H9 (cell line): ENCODE data around the gene RAB31. TPM values are rescaled to one million over a fixed set of nuclear protein-coding genes. Genes with fewer than 3 reads are reported as not detected.

Experiments
- DNase-seq: peaks from one replicate; pipeline ENCODE4 v3.0.0-alpha.2; 2017
- H2AFZ ChIP-seq: one replicate; pipeline ENCODE4 v1.6.1; 2013; ENCODE audit warnings: mild to moderate bottlenecking, low read length, control low read depth, moderate library complexity
- H2AK5ac ChIP-seq: 2 replicates; pipeline ENCODE4 v1.6.1; 2013; ENCODE audit warnings: low read length, control low read depth, mixed read lengths; ENCODE audit not compliant: insufficient read length
- H2BK120ac ChIP-seq: one replicate; pipeline ENCODE4 v1.6.1; 2013; ENCODE audit warnings: low read depth, mild to moderate bottlenecking, low read length, control low read depth, inconsistent platforms; ENCODE audit not compliant: poor library complexity, severe bottlenecking
- H2BK12ac ChIP-seq: 2 replicates; pipeline ENCODE4 v1.6.1; 2013; ENCODE audit warnings: low read length, control low read depth, mixed read lengths, low read depth; ENCODE audit not compliant: insufficient read length
- H2BK15ac ChIP-seq: 2 replicates; pipeline ENCODE4 v1.6.1; 2013; ENCODE audit warnings: low read depth, low read length, control low read depth
- H2BK20ac ChIP-seq: one replicate; pipeline ENCODE4 v1.6.1; 2013; ENCODE audit warnings: low read depth, mild to moderate bottlenecking, low read length, control low read depth, inconsistent platforms; ENCODE audit not compliant: poor library complexity, severe bottlenecking
- H2BK5ac ChIP-seq: 2 replicates; pipeline ENCODE4 v1.6.1; 2013; ENCODE audit warnings: low read length, control low read depth, mixed read lengths; ENCODE audit not compliant: insufficient read length
- H3K14ac ChIP-seq: 2 replicates; pipeline ENCODE4 v1.6.1; 2013; ENCODE audit warnings: low read length, control low read depth; ENCODE audit not compliant: insufficient read depth
- H3K18ac ChIP-seq: 2 replicates; pipeline ENCODE4 v1.6.1; 2013; ENCODE audit warnings: low read depth, mild to moderate bottlenecking, mixed read lengths, low read length, control low read depth; ENCODE audit not compliant: insufficient read length
- H3K23ac ChIP-seq: 2 replicates; pipeline ENCODE4 v1.6.1; 2013; ENCODE audit warnings: low read length, control low read depth, mixed read lengths, low read depth; ENCODE audit not compliant: insufficient read length
- H3K23me2 ChIP-seq: 2 replicates; pipeline ENCODE4 v1.6.1; 2013; ENCODE audit warnings: low read depth, mild to moderate bottlenecking, mixed read lengths, low read length, control low read depth; ENCODE audit not compliant: insufficient read length, poor library complexity, severe bottlenecking
- H3K27ac ChIP-seq: 2 replicates; pipeline ENCODE4 v1.5.1; 2013; ENCODE audit warnings: low read length, control low read depth, mixed read lengths, low read depth; ENCODE audit not compliant: insufficient read length
- H3K27me3 ChIP-seq: 2 replicates; pipeline ENCODE4 v1.6.1; 2013; ENCODE audit warnings: low read length, control low read depth, inconsistent platforms; ENCODE audit not compliant: insufficient read depth
- H3K4ac ChIP-seq: 2 replicates; pipeline ENCODE4 v1.6.1; 2013; ENCODE audit warnings: low read depth, mild to moderate bottlenecking, control low read depth, inconsistent platforms, low read length, moderate library complexity
- H3K4me1 ChIP-seq: 2 replicates; pipeline ENCODE4 v1.6.1; 2013; ENCODE audit warnings: low read length, control low read depth, inconsistent platforms; ENCODE audit not compliant: insufficient read depth
- H3K4me2 ChIP-seq: 2 replicates; pipeline ENCODE4 v1.6.1; 2013; ENCODE audit warnings: low read length, control low read depth, mixed read lengths; ENCODE audit not compliant: insufficient read length, insufficient read depth
- H3K56ac ChIP-seq: 2 replicates; pipeline ENCODE4 v1.6.1; 2013; ENCODE audit warnings: low read depth, mild to moderate bottlenecking, mixed read lengths, low read length, control low read depth; ENCODE audit not compliant: insufficient read length
- H3K79me1 ChIP-seq: 2 replicates; pipeline ENCODE4 v1.6.1; 2013; ENCODE audit warnings: low read depth, mild to moderate bottlenecking, moderate library complexity, low read length, control low read depth, inconsistent platforms; ENCODE audit not compliant: insufficient read depth, poor library complexity, severe bottlenecking
- H3K79me2 ChIP-seq: 2 replicates; pipeline ENCODE4 v1.6.1; 2013; ENCODE audit warnings: low read length, control low read depth, inconsistent platforms; ENCODE audit not compliant: insufficient read depth
- H3K9ac ChIP-seq: 2 replicates; pipeline ENCODE4 v1.6.1; 2013; ENCODE audit warnings: low read length, control low read depth, mixed read lengths; ENCODE audit not compliant: insufficient read length; ENCODE audit errors: extremely low read depth
- H3K9me3 ChIP-seq: one replicate; pipeline ENCODE4 v1.6.1; 2013; ENCODE audit warnings: low read depth, low read length, inconsistent platforms; ENCODE audit not compliant: control insufficient read depth
- H3T11ph ChIP-seq: one replicate; pipeline ENCODE4 v1.6.1; 2013; ENCODE audit warnings: mild to moderate bottlenecking, low read length, control low read depth, inconsistent platforms
- H4K20me1 ChIP-seq: one replicate; pipeline ENCODE4 v1.6.1; 2013; ENCODE audit not compliant: control insufficient read depth, insufficient read length, insufficient read depth
- H4K5ac ChIP-seq: 2 replicates; pipeline ENCODE4 v1.6.1; 2013; ENCODE audit warnings: low read depth, mild to moderate bottlenecking, mixed read lengths, low read length, control low read depth; ENCODE audit not compliant: insufficient read length
- H4K8ac ChIP-seq: replicated peaks from 2 replicates; pipeline ENCODE4 v1.6.1; 2013; ENCODE audit warnings: low read length, control low read depth, mixed read lengths, low read depth; ENCODE audit not compliant: insufficient read length
- H4K91ac ChIP-seq: 2 replicates; pipeline ENCODE4 v1.6.1; 2013; ENCODE audit warnings: low read depth, mild to moderate bottlenecking, moderate library complexity, mixed read lengths, low read length, control low read depth; ENCODE audit not compliant: insufficient read length
- H3K27ac Mint-ChIP-seq, 3 experiments: 2 replicates in 2 of 3; 3 replicates in 1 of 3; pipeline ENCODE4 v1.8.0; 2020 to 2021; ENCODE audit warnings: mixed read lengths in 3 of 3, mild to moderate bottlenecking in 1 of 3, moderate library complexity in 1 of 3
- H3K27me3 Mint-ChIP-seq: 2 replicates; pipeline ENCODE4 v1.8.0; 2021; ENCODE audit warnings: low read depth, mild to moderate bottlenecking, moderate library complexity, mixed read lengths
- H3K36me3 Mint-ChIP-seq, 3 experiments: 2 replicates in 2 of 3; 3 replicates in 1 of 3; pipeline ENCODE4 v1.8.0; 2020 to 2021; ENCODE audit warnings: low read depth in 3 of 3, mixed read lengths in 3 of 3; ENCODE audit not compliant: insufficient read depth in 1 of 3
- H3K4me1 Mint-ChIP-seq, 2 experiments: 2 replicates each; pipeline ENCODE4 v1.8.0; 2020; ENCODE audit warnings: mixed read lengths in 2 of 2
- H3K4me3 Mint-ChIP-seq, 2 experiments: 2 replicates in 1 of 2; 3 replicates in 1 of 2; pipeline ENCODE4 v1.8.0; 2020 to 2021; ENCODE audit warnings: mild to moderate bottlenecking in 2 of 2, mixed read lengths in 2 of 2, moderate library complexity in 1 of 2
- H3K9me3 Mint-ChIP-seq, 2 experiments: 2 replicates in 1 of 2; 3 replicates in 1 of 2; pipeline ENCODE4 v1.8.0; 2020; ENCODE audit warnings: mild to moderate bottlenecking in 2 of 2, mixed read lengths in 2 of 2, moderate library complexity in 1 of 2
- WGBS: extraction: QIAGEN DNeasy Blood & Tissue Kit; methylation state at CpG from one replicate; pipeline ENCODE4 v1.1.7; 2013; ENCODE audit warnings: missing lambda C conversion rate, low lambda C conversion rate, mixed read lengths; ENCODE audit not compliant: insufficient read length; ENCODE audit errors: extremely low coverage; 5-methylcytosine and 5-hydroxymethylcytosine counted together
- total RNA-seq: library from RNA; stranded (reverse); gene quantifications from 2 replicates; pipeline ENCODE4 v1.2.1, GENCODE V29; 2021
- TF ChIP-seq, protein P1 (sequence below): fragments of 200-600 bp; sonication (generic); conservative IDR thresholded peaks from 3 replicates; pipeline ENCODE4 v1.8.0; 2021; ENCODE audit warnings: antibody characterized with exemption, mild to moderate bottlenecking

Gene RAB31
- total RNA-seq, 1 experiment from 2014 or later, result 22.4 TPM

GRCh38 chr18:9809697-9810096 is 101.6 kb downstream of the RAB31 start:
- Mint-ChIP-seq H3K27ac (no peak overlapping the region), H3K4me3 (no peak overlapping the region)

More at GRCh38 chr18:9809697-9810096, 101.6 kb downstream of the RAB31 start:
- Histone ChIP-seq H3K9me3 (no peaks in the 10 kb centered on the region), H3K14ac (no peak overlapping the region), H3K9ac (no peak overlapping the region), H3K18ac (no peak overlapping the region), H3K27me3 (no peaks in the 10 kb centered on the region), H3K79me1 (no peaks in the 10 kb centered on the region), H2BK120ac (no peak overlapping the region), H4K5ac (no peak overlapping the region), H2AK5ac (no peak overlapping the region), H2BK20ac (no peak overlapping the region), H3K79me2 (no peaks in the 10 kb centered on the region), H4K91ac (no peak overlapping the region), H3K4me1 (peaks cover 4% of the 10 kb centered on the region; the same call in 1 of the 2 replicates), H3K56ac (no peak overlapping the region), H2BK12ac (no peak overlapping the region), H4K8ac (no peak overlapping the region), H3K23ac (no peak overlapping the region), H2BK5ac (no peak overlapping the region), H3T11ph (no peak overlapping the region), H3K4ac (no peak overlapping the region), H3K4me2 (no peak overlapping the region), H3K27ac (no peak overlapping the region), H2AFZ (no peak overlapping the region), H3K23me2 (no peaks in the 10 kb centered on the region), H4K20me1 (no peaks in the 10 kb centered on the region), H2BK15ac (no peak overlapping the region)
- TF ChIP-seq, protein P1, sequence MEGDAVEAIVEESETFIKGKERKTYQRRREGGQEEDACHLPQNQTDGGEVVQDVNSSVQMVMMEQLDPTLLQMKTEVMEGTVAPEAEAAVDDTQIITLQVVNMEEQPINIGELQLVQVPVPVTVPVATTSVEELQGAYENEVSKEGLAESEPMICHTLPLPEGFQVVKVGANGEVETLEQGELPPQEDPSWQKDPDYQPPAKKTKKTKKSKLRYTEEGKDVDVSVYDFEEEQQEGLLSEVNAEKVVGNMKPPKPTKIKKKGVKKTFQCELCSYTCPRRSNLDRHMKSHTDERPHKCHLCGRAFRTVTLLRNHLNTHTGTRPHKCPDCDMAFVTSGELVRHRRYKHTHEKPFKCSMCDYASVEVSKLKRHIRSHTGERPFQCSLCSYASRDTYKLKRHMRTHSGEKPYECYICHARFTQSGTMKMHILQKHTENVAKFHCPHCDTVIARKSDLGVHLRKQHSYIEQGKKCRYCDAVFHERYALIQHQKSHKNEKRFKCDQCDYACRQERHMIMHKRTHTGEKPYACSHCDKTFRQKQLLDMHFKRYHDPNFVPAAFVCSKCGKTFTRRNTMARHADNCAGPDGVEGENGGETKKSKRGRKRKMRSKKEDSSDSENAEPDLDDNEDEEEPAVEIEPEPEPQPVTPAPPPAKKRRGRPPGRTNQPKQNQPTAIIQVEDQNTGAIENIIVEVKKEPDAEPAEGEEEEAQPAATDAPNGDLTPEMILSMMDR, result no peak
- no CpG with 5 or more reads among the region's 6 CpGs for WGBS
- Mint-ChIP-seq H3K9me3 (peaks cover 9 to 10% of the 10 kb centered on the region in 2 experiments), H3K4me1 (peaks cover 40 to 43% of the 10 kb centered on the region in 2 experiments), H3K36me3 (peaks cover 7 to 13% (median 9%) of the 10 kb centered on the region in 3 experiments), H3K27me3 (no peaks in the 10 kb centered on the region; the same call in 1 of the 2 replicates)
- DNase-seq, result no peak
